Lower leg skin (tissue), 3 donors: ENCODE data around the gene UGT2B7.

Experiments
- CTCF ChIP-seq, 3 donors: fragments of 450-650 bp; IDR thresholded peaks; one replicate each; pipeline ENCODE4 v1.5.1; 2016; ENCODE audit warnings: antibody characterized with exemption in 3 of 3, mild to moderate bottlenecking in 3 of 3, moderate library complexity in 2 of 3
- POLR2A ChIP-seq, 2 donors: fragments of 450-650 bp; IDR thresholded peaks; one replicate each; pipeline ENCODE4 v1.6.1; 2016 to 2017; ENCODE audit warnings: antibody characterized with exemption in 2 of 2, mild to moderate bottlenecking in 1 of 2, moderate library complexity in 1 of 2

GRCh38 chr4:69066945-69067344 lies 29.3 kb upstream of the UGT2B7 start:
- TF ChIP-seq CTCF (IDR thresholded peaks at IDR 0.05): no peak
- no peak for TF ChIP-seq POLR2A (IDR thresholded peaks at IDR 0.05)
